ENCODE data around the gene SLC4A4.

The SLC4A4 gene

GRCh38 chr4:71593311-71593710 lies 254.5 kb downstream of the SLC4A4 start (continued):
- no peak for TF ChIP-seq ZNF518A (tag by site-specific recombination; conservative IDR thresholded peaks at IDR 0.05; ENCODE audit: low read depth)
- TF ChIP-seq PATZ1 (tag by site-specific recombination; IDR thresholded peaks at IDR 0.05) = no peak
- no peak for TF ChIP-seq ZNF10 (tag by site-specific recombination; IDR thresholded peaks at IDR 0.05)
- no peak for TF ChIP-seq ZNF561 (tag by site-specific recombination; IDR thresholded peaks at IDR 0.05; ENCODE audit: borderline replicate concordance)
- TF ChIP-seq SP3 (tag by site-specific recombination; IDR thresholded peaks at IDR 0.05) = no peak
- no peak for TF ChIP-seq ZNF19 (tag by site-specific recombination; IDR thresholded peaks at IDR 0.05; ENCODE audit: low read depth)

- no peaks in the 10 kb centered on the region for H3K9me3 ChIP-seq (ENCODE audit: control insufficient read depth, insufficient read depth, low read depth, low read length)
- POLR2A ChIA-PET = no interaction called here
- CTCF ChIA-PET = no interaction called here
These were observed 256.8 kb downstream of the SLC4A4 start for GRCh38 chr4:71595576-71596108.

More at GRCh38 chr4:71595576-71596108, 256.8 kb downstream of the SLC4A4 start:
- Histone ChIP-seq H3K27ac (ENCODE audit: extremely low read depth, low read depth, low read length) (no peak overlapping the region), H3K36me3 (ENCODE audit: control insufficient read depth in 2 of 2, insufficient read depth in 1 of 2, low read length in 2 of 2) (no peaks in the 10 kb centered on the region), H3K4me3 (ENCODE audit: low read depth, low read length) (no peak overlapping the region), H3K4me1 (ENCODE audit: control insufficient read depth, insufficient read depth, low read length) (peaks cover 5% of the 10 kb centered on the region)
- TF ChIP-seq PBX3 (CRISPR knock-in tag; IDR thresholded peaks at IDR 0.05) (no peak), ZSCAN30 (tag by site-specific recombination; IDR thresholded peaks at IDR 0.05) (no peak), ZBTB1 (tag by site-specific recombination; IDR thresholded peaks at IDR 0.05) (no peak), REST (tag by site-specific recombination; IDR thresholded peaks at IDR 0.05) (no peak)

All from HEK293 (cell line).